Measurements from ENCODE around the gene BRD3OS. TPM values are rescaled to one million over a fixed set of nuclear protein-coding genes. Genes with fewer than 3 reads are reported as not detected.

Gene BRD3OS
- total RNA-seq, 4 donors from 2014 or later = 7.4 to 23.9 (median 13.6) TPM

DNA sequence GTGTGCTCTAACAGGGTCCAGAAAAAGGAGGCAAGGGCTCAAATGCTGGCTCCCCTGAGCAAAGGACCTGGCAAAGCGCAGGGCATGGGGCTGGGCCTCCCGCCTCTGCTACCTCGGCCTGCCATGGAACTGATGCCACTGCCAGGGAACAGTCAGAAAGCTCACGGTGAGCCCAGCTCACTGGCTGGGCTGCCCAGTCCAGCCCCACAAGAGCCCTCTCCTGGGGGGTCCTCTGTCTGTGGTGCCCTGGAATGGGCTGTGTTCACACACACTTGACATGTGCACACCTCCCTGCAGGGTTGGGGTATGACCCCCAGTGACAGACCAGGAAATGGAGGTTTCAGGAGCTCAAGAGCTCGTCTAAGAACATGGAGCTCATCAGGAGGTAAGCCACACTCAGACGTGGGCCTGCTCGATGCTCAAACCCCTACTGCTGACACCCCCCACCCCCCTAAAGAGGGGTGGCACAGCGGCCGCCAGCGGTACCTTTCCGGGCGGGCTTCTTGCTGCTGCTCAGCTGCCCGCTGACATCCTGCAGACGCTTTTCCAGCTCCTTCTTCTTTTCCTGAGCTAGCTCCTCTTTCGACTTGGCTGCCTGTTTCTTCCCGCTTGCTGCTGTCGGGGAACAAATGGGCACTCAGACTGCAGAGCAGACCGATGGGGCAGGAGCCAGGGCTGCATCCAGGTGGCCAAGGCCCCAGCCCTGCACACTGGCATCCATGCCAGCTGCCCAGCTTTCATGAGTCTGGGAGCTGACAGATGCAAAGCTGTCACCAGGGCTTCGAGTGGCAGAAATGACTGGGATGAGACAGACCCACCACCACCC is 9.1 kb downstream of the BRD3OS start:
- Histone ChIP-seq H3K4me1 (no peaks in the 10 kb centered on the region), H3K36me3 (no peaks in the 10 kb centered on the region), H3K9me3 (peaks cover 0 to 7% of the 10 kb centered on the region in 2 donors), H3K4me3 (no peak overlapping the region), H3K27me3 (no peaks in the 10 kb centered on the region), H3K27ac (no peak overlapping the region)
- intact Hi-C loops (cut with DNase I; ENCODE audit: low total_unique reads) = no loop called here
- TF ChIP-seq POLR2A (IDR thresholded peaks at IDR 0.05) = no peak
- TF ChIP-seq, protein P1, sequence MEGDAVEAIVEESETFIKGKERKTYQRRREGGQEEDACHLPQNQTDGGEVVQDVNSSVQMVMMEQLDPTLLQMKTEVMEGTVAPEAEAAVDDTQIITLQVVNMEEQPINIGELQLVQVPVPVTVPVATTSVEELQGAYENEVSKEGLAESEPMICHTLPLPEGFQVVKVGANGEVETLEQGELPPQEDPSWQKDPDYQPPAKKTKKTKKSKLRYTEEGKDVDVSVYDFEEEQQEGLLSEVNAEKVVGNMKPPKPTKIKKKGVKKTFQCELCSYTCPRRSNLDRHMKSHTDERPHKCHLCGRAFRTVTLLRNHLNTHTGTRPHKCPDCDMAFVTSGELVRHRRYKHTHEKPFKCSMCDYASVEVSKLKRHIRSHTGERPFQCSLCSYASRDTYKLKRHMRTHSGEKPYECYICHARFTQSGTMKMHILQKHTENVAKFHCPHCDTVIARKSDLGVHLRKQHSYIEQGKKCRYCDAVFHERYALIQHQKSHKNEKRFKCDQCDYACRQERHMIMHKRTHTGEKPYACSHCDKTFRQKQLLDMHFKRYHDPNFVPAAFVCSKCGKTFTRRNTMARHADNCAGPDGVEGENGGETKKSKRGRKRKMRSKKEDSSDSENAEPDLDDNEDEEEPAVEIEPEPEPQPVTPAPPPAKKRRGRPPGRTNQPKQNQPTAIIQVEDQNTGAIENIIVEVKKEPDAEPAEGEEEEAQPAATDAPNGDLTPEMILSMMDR (IDR thresholded peaks at IDR 0.05) = no peak
- no peak for DNase-seq

DNA sequence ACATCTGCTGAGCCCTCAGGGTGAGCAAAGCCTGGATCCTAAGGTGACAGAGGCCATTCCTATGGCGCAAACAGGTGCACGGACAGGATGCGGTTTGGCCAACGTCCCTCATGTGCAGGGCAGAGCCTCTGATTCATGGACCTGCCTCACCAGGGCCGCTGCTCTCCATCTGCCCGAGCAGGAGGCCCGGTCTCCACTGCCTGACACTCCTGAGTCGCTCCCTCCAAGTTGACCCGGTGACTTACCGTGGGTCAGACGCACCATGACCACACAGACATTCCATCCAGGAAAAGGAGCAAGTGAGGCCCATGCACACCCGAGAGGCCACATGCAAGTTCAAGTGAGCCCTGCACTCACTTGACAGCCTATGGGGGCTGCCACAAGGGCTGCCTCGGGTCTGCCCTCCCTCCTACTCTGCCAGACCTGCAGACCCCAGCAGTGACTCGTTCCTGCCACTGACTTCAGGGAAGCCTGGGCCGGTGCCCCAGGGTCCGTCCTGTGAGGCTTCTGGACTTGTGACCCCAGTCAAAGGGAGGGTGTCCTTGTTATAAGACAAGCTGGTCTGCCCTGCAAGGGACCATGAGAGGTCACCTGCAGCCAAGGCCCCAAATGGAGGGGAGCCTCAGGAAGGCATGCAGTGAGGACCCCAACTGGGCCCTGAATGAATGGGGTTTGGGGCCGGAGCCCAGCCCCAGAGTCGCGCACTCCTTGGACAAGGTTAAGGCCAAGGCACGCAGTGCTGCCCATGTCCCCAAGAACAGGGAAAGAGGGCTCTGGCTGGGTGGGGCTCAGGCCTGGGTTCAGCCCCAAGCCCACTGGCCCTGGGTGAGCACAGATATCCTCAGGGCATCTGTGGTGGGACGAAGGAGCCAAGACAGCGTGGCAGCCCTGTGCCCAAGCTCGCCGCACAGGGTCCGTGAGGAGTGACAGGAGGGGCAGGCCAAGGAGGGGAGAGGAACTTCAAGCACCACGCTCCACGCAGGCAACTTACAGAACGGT is 10.1 kb downstream of the BRD3OS start:
- H3K4me1 ChIP-seq = no peaks in the 10 kb centered on the region
- H3K9me3 ChIP-seq = peaks cover 0 to 7% of the 10 kb centered on the region in 2 donors
- intact Hi-C loops (cut with DNase I; ENCODE audit: low total_unique reads) = no loop called here
- no peak overlapping the region for H3K4me3 ChIP-seq
- no peak overlapping the region for H3K27ac ChIP-seq
- DNase-seq = no peak
- TF ChIP-seq, protein P1 (IDR thresholded peaks at IDR 0.05) = no peak
- TF ChIP-seq POLR2A (IDR thresholded peaks at IDR 0.05) = no peak
- no peaks in the 10 kb centered on the region for H3K36me3 ChIP-seq
- H3K27me3 ChIP-seq = no peaks in the 10 kb centered on the region

DNA sequence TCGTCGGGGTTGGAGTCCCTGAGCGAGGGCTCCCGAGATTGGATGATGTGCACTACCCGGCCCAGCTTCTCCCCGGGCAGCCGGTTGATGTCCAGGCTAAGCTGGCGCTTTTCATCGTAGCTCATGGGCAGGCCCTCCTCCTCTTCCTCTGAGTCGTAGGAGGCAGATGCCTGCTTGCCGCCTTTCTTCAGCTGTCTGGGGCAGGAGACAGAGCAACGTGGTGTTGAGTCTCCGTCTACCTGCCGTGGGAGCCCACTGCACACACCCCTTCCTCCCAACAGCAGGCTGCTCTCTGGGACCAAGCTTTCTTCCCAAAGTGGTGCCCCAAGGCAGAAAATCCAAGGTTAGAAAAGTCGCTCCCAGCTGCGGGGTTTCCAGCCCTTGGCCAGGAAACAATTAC is 10.8 kb downstream of the BRD3OS start:
- no peak for TF ChIP-seq POLR2A (IDR thresholded peaks at IDR 0.05)
- TF ChIP-seq, protein P1 (IDR thresholded peaks at IDR 0.05) = no peak
- H3K27me3 ChIP-seq = no peaks in the 10 kb centered on the region
- H3K36me3 ChIP-seq = no peaks in the 10 kb centered on the region
- no peak overlapping the region for H3K4me3 ChIP-seq
- no peaks in the 10 kb centered on the region for H3K4me1 ChIP-seq
- DNase-seq = no peak
- H3K9me3 ChIP-seq = peaks cover 0 to 7% of the 10 kb centered on the region in 2 donors
- intact Hi-C loops (cut with DNase I; ENCODE audit: low total_unique reads) = no loop called here
- no peak overlapping the region for H3K27ac ChIP-seq

GRCh38 chr9:134037641-134038040 is 12.4 kb downstream of the BRD3OS start:
- H3K36me3 ChIP-seq = no peaks in the 10 kb centered on the region

More at GRCh38 chr9:134037641-134038040, 12.4 kb downstream of the BRD3OS start:
- TF ChIP-seq, protein P1 (IDR thresholded peaks at IDR 0.05) = no peak
- TF ChIP-seq POLR2A (IDR thresholded peaks at IDR 0.05) = no peak
- Histone ChIP-seq H3K4me3 (no peak overlapping the region), H3K4me1 (no peaks in the 10 kb centered on the region), H3K9me3 (peaks cover 0 to 7% of the 10 kb centered on the region in 2 donors), H3K27me3 (no peaks in the 10 kb centered on the region), H3K27ac (no peak overlapping the region)
- no peak for DNase-seq
- intact Hi-C loops (cut with DNase I; ENCODE audit: low total_unique reads) = no loop called here
